Measurements from ENCODE around the gene UBN1.

UBN1 gene

GRCh38 chr16:4913774-4914525 is 66.7 kb downstream of the UBN1 start:
- H3K27ac ChIP-seq (ENCODE audit: insufficient read depth in 1 of 2, low read depth in 1 of 2, low read length in 2 of 2, poor library complexity in 1 of 2, severe bottlenecking in 2 of 2): no peak overlapping the region
- WGBS (ENCODE audit: insufficient coverage): 95% methylated on average over 13 of the region's 15 CpGs
- CTCF ChIA-PET: interaction anchor here (0.8 to 1.4 kb wide), 2 partner anchors 12 to 20 kb away, joined by 3 to 4 read pairs; no protein-coding TSS in a partner anchor

GRCh38 chr16:4914528-4915225 is 67.4 kb downstream of the UBN1 start:
- 97% methylated on average over 5 of the region's 7 CpGs for WGBS (ENCODE audit: insufficient coverage)

More at GRCh38 chr16:4913774-4914525, 66.7 kb downstream of the UBN1 start:
- no peaks in the 10 kb centered on the region for H3K36me3 ChIP-seq (ENCODE audit: control insufficient read depth in 4 of 4, insufficient read depth in 4 of 4, low read length in 3 of 4)
- H3K4me3 ChIP-seq (ENCODE audit: control insufficient read depth in 1 of 7, extremely low read depth in 1 of 7, insufficient read depth in 4 of 7, low read depth in 2 of 7, low read length in 6 of 7): no peak overlapping the region
- POLR2A ChIA-PET: no interaction called here
- H3K27me3 ChIP-seq (replicated peaks in 2 of 5; ENCODE audit: control insufficient read depth in 4 of 5, insufficient read depth in 5 of 5, low read length in 4 of 5): peaks cover 0 to 2% (median 0%) of the 10 kb centered on the region in 5 experiments
- no peaks in the 10 kb centered on the region for H3K4me1 ChIP-seq (ENCODE audit: control extremely low read depth in 1 of 4, control insufficient read depth in 4 of 4, insufficient read depth in 4 of 4, low read length in 3 of 4)
- no peaks in the 10 kb centered on the region for H3K9me3 ChIP-seq (ENCODE audit: control extremely low read depth in 1 of 5, control insufficient read depth in 4 of 5, insufficient read depth in 2 of 5, low read depth in 1 of 5, low read length in 4 of 5)
- no peak for DNase-seq

DNA sequence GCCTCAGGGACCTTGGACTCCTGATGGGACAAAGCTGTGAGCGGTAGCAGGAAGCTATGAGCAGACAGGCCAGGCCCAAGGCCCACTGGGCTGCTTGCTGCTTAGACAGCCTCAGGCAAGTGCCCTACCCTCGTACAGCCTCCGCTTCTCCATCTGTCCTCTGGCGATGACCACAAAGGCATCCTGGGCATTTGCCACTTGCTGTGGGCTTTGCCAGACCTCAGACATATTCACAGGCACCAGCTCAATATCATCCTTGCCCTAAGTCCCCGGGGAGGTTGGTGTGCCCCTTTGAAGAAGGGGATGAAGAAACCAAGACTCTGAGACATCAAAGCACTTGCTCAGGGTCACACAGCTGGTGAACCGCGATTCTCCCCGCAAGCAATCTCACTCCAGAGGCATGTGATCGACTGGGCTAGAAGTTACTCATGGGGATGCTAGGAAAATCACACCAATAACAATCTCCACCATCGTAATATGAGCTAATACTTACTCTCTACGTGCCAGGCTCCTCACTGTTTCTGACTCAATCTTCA is 68.0 kb downstream of the UBN1 start:
- 92% methylated on average over 8 of the region's 11 CpGs for WGBS (ENCODE audit: insufficient coverage)
- no peak overlapping the region for H3K27ac ChIP-seq (ENCODE audit: insufficient read depth in 1 of 2, low read depth in 1 of 2, low read length in 2 of 2, poor library complexity in 1 of 2, severe bottlenecking in 2 of 2)
- no peak overlapping the region for H3K4me3 ChIP-seq (ENCODE audit: control insufficient read depth in 1 of 7, extremely low read depth in 1 of 7, insufficient read depth in 4 of 7, low read depth in 2 of 7, low read length in 6 of 7)
- H3K4me1 ChIP-seq (ENCODE audit: control extremely low read depth in 1 of 4, control insufficient read depth in 4 of 4, insufficient read depth in 4 of 4, low read length in 3 of 4): no peaks in the 10 kb centered on the region
- no peak for DNase-seq
- no peaks in the 10 kb centered on the region for H3K36me3 ChIP-seq (ENCODE audit: control insufficient read depth in 4 of 4, insufficient read depth in 4 of 4, low read length in 3 of 4)
- H3K27me3 ChIP-seq (replicated peaks in 2 of 5; ENCODE audit: control insufficient read depth in 4 of 5, insufficient read depth in 5 of 5, low read length in 4 of 5): no peaks in the 10 kb centered on the region
- CTCF ChIA-PET: interaction anchor here (0.5 to 0.6 kb wide), 2 partner anchors 38 to 611 kb away, joined by 3 read pairs; no protein-coding TSS in a partner anchor
- POLR2A ChIA-PET: interaction anchor here (0.7 kb wide), 1 partner anchor 47 kb away, joined by 3 read pairs; no protein-coding TSS in a partner anchor
- H3K9me3 ChIP-seq (ENCODE audit: control extremely low read depth in 1 of 5, control insufficient read depth in 4 of 5, insufficient read depth in 2 of 5, low read depth in 1 of 5, low read length in 4 of 5): no peaks in the 10 kb centered on the region

More at GRCh38 chr16:4914528-4915225, 67.4 kb downstream of the UBN1 start:
- CTCF ChIA-PET: interaction anchor here (0.6 to 0.8 kb wide), 2 partner anchors 20 to 39 kb away, joined by 3 read pairs; no protein-coding TSS in a partner anchor
- H3K27me3 ChIP-seq (replicated peaks in 2 of 5; ENCODE audit: control insufficient read depth in 4 of 5, insufficient read depth in 5 of 5, low read length in 4 of 5): peaks cover 0 to 2% (median 0%) of the 10 kb centered on the region in 5 experiments
- no peak overlapping the region for H3K4me3 ChIP-seq (ENCODE audit: control insufficient read depth in 1 of 7, extremely low read depth in 1 of 7, insufficient read depth in 4 of 7, low read depth in 2 of 7, low read length in 6 of 7)
- H3K4me1 ChIP-seq (ENCODE audit: control extremely low read depth in 1 of 4, control insufficient read depth in 4 of 4, insufficient read depth in 4 of 4, low read length in 3 of 4): no peaks in the 10 kb centered on the region
- no peaks in the 10 kb centered on the region for H3K9me3 ChIP-seq (ENCODE audit: control extremely low read depth in 1 of 5, control insufficient read depth in 4 of 5, insufficient read depth in 2 of 5, low read depth in 1 of 5, low read length in 4 of 5)
- H3K27ac ChIP-seq (ENCODE audit: insufficient read depth in 1 of 2, low read depth in 1 of 2, low read length in 2 of 2, poor library complexity in 1 of 2, severe bottlenecking in 2 of 2): no peak overlapping the region
- POLR2A ChIA-PET: no interaction called here
- H3K36me3 ChIP-seq (ENCODE audit: control insufficient read depth in 4 of 4, insufficient read depth in 4 of 4, low read length in 3 of 4): no peaks in the 10 kb centered on the region
- DNase-seq: no peak

- no peak overlapping the region for H3K27ac ChIP-seq (ENCODE audit: insufficient read depth in 1 of 2, low read depth in 1 of 2, low read length in 2 of 2, poor library complexity in 1 of 2, severe bottlenecking in 2 of 2)
- 60% methylated on average over 1 of the region's 4 CpGs for WGBS (ENCODE audit: insufficient coverage)
- H3K36me3 ChIP-seq (ENCODE audit: control insufficient read depth in 4 of 4, insufficient read depth in 4 of 4, low read length in 3 of 4): no peaks in the 10 kb centered on the region
- no peaks in the 10 kb centered on the region for H3K27me3 ChIP-seq (replicated peaks in 2 of 5; ENCODE audit: control insufficient read depth in 4 of 5, insufficient read depth in 5 of 5, low read length in 4 of 5)
- no peak overlapping the region for H3K4me3 ChIP-seq (ENCODE audit: control insufficient read depth in 1 of 7, extremely low read depth in 1 of 7, insufficient read depth in 4 of 7, low read depth in 2 of 7, low read length in 6 of 7)
- POLR2A ChIA-PET: no interaction called here
- no peak for DNase-seq
- no peaks in the 10 kb centered on the region for H3K9me3 ChIP-seq (ENCODE audit: control extremely low read depth in 1 of 5, control insufficient read depth in 4 of 5, insufficient read depth in 2 of 5, low read depth in 1 of 5, low read length in 4 of 5)
- H3K4me1 ChIP-seq (ENCODE audit: control extremely low read depth in 1 of 4, control insufficient read depth in 4 of 4, insufficient read depth in 4 of 4, low read length in 3 of 4): no peaks in the 10 kb centered on the region
- CTCF ChIA-PET: no interaction called here
These were observed 69.8 kb downstream of the UBN1 start for GRCh38 chr16:4917117-4917516.

- DNase-seq: no peak
- H3K9me3 ChIP-seq (ENCODE audit: control extremely low read depth in 1 of 5, control insufficient read depth in 4 of 5, insufficient read depth in 2 of 5, low read depth in 1 of 5, low read length in 4 of 5): no peaks in the 10 kb centered on the region
- H3K4me3 ChIP-seq (ENCODE audit: control insufficient read depth in 1 of 7, extremely low read depth in 1 of 7, insufficient read depth in 4 of 7, low read depth in 2 of 7, low read length in 6 of 7): no peak overlapping the region
- peaks cover 0 to 2% (median 0%) of the 10 kb centered on the region in 5 experiments for H3K27me3 ChIP-seq (replicated peaks in 2 of 5; ENCODE audit: control insufficient read depth in 4 of 5, insufficient read depth in 5 of 5, low read length in 4 of 5)
- no peaks in the 10 kb centered on the region for H3K4me1 ChIP-seq (ENCODE audit: control extremely low read depth in 1 of 4, control insufficient read depth in 4 of 4, insufficient read depth in 4 of 4, low read length in 3 of 4)
- WGBS (ENCODE audit: insufficient coverage): 89% methylated on average over 7 of the region's 13 CpGs
- no peak overlapping the region for H3K27ac ChIP-seq (ENCODE audit: insufficient read depth in 1 of 2, low read depth in 1 of 2, low read length in 2 of 2, poor library complexity in 1 of 2, severe bottlenecking in 2 of 2)
- CTCF ChIA-PET: no interaction called here
- POLR2A ChIA-PET: no interaction called here
- no peaks in the 10 kb centered on the region for H3K36me3 ChIP-seq (ENCODE audit: control insufficient read depth in 4 of 4, insufficient read depth in 4 of 4, low read length in 3 of 4)
These were observed 71.5 kb downstream of the UBN1 start for GRCh38 chr16:4918781-4919251.

DNA sequence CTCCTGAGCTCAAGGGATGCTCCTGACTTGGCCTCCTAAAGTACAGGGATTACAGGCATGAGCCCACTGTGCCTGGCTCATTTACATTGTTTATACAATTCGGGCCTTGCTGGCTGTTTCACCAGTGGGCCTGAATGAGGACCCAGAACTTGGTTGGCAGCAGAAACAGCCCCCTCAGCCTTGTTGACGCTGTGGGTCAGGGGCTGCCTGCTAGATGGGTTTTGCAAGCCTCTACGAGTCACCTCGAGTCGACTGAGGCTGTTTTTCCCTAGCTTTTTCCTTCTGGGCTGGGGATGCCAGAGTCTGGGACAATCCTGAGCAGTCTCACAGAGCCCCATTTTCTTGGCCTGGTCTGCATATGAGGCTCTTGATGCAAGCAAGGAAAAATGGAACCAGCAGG is 73.5 kb downstream of the UBN1 start:
- H3K4me3 ChIP-seq (ENCODE audit: control insufficient read depth in 1 of 7, extremely low read depth in 1 of 7, insufficient read depth in 4 of 7, low read depth in 2 of 7, low read length in 6 of 7): no peak overlapping the region
- 92% methylated on average over 4 of the region's 5 CpGs for WGBS (ENCODE audit: insufficient coverage)
- H3K9me3 ChIP-seq (ENCODE audit: control extremely low read depth in 1 of 5, control insufficient read depth in 4 of 5, insufficient read depth in 2 of 5, low read depth in 1 of 5, low read length in 4 of 5): no peaks in the 10 kb centered on the region
- no peak for DNase-seq
- ChIA-PET POLR2A (no interaction called here), CTCF (no interaction called here)
- H3K27ac ChIP-seq (ENCODE audit: insufficient read depth in 1 of 2, low read depth in 1 of 2, low read length in 2 of 2, poor library complexity in 1 of 2, severe bottlenecking in 2 of 2): no peak overlapping the region
- peaks cover 0 to 10% (median 0%) of the 10 kb centered on the region in 5 experiments for H3K27me3 ChIP-seq (replicated peaks in 2 of 5; ENCODE audit: control insufficient read depth in 4 of 5, insufficient read depth in 5 of 5, low read length in 4 of 5)
- H3K36me3 ChIP-seq (ENCODE audit: control insufficient read depth in 4 of 4, insufficient read depth in 4 of 4, low read length in 3 of 4): no peaks in the 10 kb centered on the region
- H3K4me1 ChIP-seq (ENCODE audit: control extremely low read depth in 1 of 4, control insufficient read depth in 4 of 4, insufficient read depth in 4 of 4, low read length in 3 of 4): no peaks in the 10 kb centered on the region

Measured in common myeloid progenitor, CD34-positive (primary cell).